Stimulated activated CD4-positive, alpha-beta T cell treated with anti-CD3 and anti-CD28 coated beads, Interleukin-15, amount 100 ng/mL, for 48 hours (primary cell): ENCODE measurements around the gene LRIG2.
"Not testable (repeated sequence)": the region's sequence is repeated elsewhere in the genome, so short reads cannot be mapped to it uniquely, and the experiment has no call there.

Source experiments
- DNase-seq, 2 donors: peaks; one replicate each; pipeline ENCODE4 v3.0.0-alpha.2; 2020; ENCODE audit warnings: low read depth in 2 of 2

Gene LRIG2, protein sequence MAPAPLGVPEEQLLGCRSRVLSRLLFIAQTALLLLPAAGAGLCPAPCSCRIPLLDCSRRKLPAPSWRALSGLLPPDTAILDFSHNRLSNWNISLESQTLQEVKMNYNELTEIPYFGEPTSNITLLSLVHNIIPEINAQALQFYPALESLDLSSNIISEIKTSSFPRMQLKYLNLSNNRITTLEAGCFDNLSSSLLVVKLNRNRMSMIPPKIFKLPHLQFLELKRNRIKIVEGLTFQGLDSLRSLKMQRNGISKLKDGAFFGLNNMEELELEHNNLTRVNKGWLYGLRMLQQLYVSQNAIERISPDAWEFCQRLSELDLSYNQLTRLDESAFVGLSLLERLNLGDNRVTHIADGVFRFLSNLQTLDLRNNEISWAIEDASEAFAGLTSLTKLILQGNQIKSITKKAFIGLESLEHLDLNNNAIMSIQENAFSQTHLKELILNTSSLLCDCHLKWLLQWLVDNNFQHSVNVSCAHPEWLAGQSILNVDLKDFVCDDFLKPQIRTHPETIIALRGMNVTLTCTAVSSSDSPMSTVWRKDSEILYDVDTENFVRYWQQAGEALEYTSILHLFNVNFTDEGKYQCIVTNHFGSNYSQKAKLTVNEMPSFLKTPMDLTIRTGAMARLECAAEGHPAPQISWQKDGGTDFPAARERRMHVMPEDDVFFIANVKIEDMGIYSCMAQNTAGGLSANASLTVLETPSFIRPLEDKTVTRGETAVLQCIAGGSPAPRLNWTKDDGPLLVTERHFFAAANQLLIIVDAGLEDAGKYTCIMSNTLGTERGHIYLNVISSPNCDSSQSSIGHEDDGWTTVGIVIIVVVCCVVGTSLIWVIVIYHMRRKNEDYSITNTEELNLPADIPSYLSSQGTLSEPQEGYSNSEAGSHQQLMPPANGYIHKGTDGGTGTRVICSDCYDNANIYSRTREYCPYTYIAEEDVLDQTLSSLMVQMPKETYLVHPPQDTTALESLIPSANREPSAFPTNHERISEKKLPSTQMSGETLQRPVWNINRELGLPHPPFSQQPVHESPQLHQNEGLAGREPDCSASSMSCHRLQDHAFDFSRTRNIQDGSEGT

DNA sequence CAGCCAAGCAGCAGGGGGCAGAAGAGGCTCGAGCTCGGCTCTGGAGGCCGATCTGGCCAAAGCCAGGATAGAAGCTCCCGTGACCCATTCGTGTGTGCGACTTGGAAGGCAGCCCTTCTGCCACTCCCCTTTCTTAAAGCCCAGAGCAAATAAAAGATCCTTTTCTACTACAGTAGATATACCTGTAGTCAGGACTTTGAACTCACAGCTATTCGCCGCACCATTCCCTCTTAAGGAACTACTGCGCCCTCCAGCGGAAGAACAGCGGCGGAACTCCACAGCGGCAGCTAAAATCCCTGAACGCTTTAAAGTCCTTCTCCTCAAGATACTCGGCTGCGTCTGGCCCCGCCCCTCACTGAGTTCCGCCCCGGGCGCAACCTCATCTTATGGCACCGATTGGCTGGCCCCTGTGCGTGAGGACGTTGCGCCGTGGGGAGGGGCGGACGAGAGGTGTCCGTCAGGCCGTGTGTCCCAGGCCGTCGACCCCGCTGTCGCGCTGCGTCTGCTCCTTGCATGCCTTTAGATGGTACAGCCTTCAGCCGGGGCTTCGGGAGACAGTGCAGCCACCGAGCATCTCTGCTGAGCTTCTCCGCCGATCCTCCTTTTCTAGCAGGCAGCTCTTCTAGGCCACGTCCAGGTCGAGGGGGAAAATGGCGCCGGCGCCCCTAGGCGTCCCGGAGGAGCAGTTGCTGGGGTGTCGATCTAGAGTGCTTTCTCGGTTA, at the start of gene LRIG2:
LRIG2 (plus strand) TSS at position 442 of the 722 bp plus-strand sequence; CDS start at position 651, 209 bp downstream.
- DNase-seq, result peak; percentile 95 to 97

DNA sequence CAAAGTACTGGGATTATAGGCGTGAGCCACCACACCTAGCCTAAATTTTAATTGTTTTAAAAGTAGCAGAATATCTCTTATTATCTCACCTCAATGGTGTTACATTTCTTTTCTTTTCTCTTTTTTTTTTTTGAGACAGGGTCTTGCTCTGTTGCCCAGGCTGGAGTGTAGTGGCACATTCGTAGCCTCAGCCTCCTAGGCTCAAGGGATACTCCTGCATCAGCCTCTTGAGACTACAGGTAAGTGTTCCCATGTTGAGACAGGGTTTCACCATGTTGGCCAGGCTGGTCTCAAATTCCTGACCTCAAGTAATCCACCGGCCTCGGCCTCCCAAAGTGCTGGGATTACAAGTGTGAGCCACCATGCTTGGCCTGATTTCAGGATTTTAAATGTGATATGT, 49.7 kb upstream of the LRIG2 start:
- DNase-seq, result not testable (repeated sequence)

DNA sequence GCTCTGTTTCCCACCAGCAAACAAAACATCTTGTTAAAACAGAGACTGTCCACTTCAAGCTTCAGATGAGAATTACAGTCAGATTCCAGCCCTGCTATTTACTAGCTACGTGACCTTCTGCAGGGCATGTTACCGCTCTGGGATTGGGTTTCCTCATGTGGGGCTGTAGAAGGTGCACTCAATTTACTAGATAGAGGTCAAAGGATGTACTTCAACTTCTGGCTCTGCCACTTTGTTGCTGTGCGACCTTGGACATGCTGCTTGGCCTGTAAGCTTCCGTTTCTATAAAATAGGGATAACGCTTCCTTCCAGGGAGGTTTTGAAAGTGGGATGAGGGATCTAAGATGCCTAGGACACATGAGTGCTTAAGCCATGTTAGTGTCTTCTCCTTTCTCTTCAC, 46.0 kb upstream of the LRIG2 start:
- no peak for DNase-seq

DNA sequence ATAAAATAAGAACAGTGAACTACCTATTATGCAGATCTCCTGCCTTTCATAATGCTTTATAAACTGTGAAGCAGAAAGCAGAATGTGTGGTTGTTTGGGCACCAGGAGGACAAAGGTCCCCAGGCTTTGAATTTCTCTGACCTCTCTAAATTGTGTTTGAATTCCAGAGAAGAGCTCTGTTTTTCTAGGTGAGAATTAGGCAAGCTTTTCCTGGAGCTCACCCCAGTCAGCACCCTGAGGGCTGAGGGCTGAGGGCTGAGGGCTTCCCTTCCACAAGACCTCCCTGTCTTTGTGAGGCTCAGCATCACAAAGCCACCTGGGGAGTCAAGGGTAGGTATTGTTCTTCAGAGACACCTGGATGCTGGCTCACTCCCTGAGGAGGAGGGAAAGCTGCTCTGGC, 45.5 kb upstream of the LRIG2 start:
- DNase-seq, result no peak

DNA sequence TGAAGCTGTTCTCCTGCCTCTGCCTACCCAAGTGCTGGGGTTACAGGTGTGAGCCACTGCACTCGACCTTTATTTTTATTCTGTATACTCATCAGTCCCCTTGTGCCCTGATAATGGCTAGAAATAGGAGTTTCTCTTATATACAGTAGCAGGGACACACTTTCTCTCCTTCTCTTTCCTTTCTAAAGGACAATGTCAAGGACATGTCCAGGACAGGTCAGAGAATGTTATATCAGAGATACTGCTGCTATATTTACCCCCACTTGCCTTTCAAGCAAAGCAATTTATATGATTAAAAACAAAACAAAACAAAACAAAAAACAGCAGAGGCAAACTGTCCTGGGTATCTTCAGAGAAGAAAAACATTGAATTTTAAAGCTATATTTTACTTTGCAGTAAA, 43.2 kb upstream of the LRIG2 start:
- DNase-seq, result no peak

DNA sequence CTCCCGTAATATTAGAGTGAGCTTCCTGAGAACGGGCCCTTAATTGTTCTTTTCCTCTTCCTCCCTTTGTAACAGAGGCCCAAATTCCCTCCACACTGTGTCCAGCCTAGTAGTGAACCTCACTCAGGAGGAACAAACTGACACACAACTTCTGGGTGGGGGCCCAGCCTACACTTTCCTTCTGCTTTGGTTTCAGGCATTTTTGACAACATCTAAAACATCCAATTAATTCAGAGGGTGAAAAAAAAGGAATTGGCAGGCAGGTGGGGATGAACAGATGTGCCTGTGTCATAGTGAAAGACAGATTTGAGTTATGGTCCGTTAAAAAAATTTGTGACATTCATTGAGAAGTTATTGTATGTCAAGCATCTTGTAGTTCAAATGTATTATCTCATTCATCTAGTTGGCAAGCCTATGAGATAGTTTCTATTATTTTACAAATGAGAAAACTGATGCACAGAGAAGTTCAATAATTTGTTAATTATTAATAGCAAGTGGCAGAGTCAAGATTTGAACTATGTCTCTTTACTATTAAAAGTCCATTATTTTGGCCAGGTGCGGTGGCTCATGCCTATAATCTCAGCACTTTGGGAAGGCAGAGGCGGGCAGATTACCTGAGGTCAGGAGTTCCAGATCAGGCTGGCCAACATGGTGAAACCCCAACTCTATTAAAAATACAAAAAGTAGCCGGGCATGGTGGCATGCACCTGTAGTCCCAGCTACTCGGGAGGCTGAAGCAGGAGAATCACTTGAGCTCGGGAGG, 41.6 kb upstream of the LRIG2 start:
- no peak for DNase-seq

DNA sequence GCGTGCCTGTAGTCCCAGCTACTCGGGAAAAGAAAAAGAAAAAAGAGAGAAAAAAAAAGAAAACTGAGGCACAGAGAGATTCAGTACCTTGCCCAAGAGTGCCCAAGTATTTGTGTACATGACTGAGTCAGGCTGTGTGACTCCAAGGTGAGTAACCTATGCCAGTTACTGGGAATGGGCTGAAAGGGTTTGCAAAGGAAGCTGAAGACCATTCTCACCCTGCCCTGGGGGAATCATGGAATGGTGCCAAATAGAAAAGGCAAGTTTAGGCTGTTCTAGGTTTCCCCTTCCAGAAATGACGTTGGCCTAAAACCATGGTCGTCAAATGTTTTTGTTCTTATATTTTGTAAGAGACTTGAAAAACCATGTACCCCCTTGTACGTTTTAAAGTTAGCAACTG, 37.9 kb upstream of the LRIG2 start:
- no peak for DNase-seq

DNA sequence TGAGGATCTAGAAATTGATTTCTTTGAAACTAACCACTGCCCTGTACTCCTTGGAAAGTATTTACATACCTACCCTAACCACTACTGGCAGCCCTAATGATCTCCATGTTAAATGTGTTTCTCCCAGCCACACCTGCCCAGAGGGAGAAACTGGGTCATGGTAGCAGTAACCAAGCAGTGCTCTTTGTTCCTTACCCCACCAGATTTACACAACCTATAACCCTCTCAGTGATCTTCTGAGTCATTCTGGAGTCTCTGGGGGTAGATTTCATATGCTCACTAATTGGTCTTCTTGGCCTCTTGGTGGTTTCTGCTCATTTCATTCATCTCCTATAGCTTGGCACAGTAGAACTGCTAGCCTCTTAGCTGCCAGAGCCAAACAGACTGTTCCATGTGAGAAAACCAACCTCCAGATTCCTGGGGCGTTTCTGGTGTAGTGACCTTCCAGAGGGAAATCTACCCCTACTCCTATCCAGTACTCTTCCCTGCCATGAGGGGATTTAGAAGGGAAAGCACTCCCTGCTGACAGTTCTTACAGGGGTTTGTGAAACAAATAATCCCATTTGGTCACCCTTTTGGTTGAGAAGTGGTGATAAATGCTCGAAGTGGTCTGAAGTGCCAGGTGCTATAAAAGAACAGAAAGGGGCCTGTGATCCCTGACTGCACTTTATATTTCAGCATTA, 36.2 kb upstream of the LRIG2 start:
- no peak for DNase-seq

DNA sequence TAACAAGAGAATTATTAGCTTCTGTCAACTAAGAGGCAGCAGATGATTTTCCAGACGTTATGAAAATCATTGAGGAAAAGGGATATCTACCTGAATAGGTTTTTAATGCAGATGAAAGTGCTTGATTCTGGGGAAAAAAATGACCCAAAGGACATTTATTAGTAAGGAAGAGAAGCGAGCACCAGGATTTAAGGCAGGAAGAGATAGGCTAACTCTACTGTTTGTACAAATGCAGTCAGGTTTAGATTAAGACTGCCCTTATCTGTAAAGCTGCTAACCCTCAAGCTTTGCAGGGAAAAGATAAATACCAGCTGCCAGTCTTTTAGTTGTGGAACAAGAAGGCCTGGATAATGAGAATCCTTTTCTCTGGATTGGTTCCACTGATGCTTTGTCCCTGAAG, 33.0 kb upstream of the LRIG2 start:
- no peak for DNase-seq

DNA sequence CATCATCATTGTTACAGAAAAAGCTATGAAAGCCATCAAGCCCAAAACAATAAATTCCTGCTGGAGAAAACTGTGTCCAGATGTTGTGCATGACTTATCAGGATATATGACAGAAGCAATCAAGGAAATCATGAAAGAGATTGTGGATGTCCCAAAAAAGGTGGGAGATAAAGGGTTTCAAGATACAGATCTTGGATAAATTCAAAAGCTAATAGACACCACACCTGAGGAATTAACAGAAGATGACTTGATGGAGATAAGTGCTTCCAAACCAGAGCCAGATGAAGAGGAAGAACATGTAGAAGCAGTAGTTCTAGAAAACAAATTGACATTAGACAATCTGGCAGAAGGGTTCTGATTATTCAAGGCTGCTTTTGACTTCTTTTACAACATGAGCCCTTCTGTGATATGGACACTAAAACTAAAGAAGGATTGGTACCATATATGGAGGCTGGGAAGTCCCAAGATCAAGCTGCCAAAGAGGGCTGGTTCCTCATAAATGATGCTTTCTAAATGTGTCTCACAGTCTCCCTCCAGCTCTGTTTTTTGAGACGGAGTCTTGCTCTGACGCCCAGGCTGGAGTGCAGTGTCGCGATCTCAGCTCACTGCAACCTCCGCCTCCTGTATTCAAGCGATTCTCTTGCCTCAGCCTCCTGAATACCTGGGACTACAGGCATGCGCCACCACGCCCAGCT, 32.1 kb upstream of the LRIG2 start:
- no peak for DNase-seq

DNA sequence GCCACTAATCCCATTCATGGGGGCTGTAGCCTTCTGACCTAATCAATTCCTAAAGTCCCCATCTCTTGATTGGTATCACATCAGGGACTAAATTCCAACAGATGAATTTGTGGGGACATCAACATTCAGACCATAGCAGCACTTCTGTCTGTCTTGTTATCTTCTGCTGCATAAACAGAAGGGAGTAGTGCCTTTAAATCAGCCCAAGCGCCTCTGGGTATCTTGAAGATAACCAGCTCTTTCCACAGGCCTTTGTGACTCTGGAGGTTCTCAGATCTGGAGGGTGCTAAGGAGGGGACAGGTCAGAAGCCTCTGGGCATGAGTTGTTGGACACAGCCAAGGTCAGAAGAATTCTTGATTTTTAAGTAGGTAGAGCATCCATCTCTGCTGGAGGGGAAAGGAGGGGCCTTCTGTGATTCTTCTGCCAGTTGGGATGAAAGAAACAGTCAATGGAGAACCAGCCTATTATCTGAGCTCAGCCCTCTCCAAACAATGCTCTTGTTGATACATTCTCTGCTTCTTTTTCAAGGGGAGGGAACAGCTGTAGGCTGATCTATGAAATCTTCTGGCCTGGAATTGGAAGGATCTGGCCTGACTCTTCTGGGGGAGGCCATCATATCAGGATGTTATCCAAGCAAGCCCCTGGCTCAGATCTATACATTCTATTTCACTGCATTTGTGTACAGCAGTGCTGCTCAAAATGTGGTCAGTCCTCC, 31.3 kb upstream of the LRIG2 start:
- DNase-seq, result no peak

DNA sequence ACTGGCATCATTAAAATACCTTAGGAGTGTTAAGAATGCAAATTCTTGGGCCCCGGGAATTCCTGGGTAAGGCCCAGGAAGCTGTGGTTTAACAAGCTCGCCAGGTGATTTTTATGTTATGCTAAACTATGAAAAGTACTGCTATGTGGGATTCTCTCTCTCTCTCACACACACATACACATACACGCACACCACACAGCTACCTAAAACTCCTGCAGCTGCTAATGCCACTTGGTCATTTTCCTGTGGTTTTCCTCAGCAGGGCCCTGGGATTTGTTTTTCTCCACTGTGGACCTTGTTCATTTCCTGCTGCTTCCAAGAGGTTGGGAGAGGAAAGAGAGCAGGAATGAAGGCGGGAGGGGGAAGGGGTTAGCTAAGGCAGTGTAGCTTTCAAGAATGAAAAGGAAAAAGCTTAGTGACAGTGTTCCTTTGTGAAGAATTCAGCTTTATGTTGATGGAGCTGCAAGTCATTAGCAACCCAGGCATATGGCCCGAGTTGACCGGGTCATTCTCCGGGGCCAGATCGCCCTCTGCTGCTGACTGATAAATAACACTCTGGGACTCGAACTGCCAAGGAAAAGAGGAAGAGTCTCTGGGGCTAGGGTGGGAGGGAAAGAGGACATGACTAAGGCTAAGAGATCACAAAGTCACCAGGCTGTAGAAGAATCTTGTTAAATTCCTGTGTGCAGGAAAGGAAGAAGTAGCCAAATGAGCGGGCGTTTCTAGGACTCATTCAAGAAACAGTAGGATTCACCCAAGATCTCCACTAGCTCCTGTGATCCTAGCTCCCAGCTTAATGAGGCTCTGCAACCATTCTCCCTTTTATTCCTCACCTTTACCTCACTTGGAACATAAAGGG, 30.5 kb upstream of the LRIG2 start:
- peak in 1 of 2 donors; percentile 4 for DNase-seq

DNA sequence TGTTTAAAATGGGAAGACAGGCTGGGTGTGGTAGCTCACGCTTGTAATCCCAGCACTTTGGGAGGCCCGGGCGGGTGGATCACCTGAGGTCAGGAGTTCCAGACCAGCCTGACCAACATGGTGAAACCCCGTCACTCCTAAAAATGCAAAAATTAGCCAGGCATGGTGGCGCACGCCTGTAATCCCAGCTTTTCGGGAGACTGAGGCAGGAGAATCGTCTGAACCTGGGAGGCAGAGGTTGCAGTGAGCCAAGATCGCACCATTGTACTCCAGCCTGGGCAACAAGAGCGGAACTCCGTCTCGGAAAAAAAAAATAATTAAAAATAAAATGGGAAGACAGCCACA, 29.9 kb upstream of the LRIG2 start:
- not testable (repeated sequence) for DNase-seq

DNA sequence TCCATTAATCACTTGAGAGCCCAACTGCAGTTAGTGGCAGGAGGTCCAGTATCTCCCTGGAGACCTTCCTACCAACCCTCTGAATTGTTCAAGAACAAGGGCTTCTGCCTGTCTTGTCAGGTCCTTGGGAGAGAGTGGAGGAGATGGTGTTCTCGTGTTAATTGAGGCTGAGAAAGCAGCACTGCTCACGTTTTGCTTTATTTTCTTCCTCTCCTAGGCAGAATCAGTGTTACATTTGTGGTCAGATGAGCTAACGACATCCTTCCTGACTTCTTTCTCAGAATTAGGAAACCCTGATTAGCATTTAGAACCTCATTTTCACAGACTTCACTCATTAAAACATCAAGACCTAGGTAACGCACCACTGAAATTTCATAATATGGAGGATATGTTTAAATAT, 26.4 kb upstream of the LRIG2 start:
- no peak for DNase-seq

DNA sequence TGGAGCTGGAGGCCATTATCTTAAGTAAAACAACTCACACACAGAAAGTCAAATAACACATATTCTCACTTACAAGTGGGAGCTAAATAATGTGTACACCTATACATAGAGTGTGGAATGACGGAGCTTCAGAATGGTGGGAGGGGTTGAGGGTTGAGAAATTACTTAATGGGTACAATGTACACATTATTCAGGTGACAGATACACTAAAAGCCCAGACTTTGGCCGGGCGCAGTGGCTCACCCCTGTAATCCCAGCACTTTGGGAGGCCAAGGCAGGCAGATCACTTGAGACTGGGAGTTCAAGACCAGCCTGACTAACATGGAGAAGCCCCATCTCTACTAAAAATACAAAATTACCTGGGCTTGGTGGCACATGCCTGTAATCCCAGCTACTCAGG, 24.9 kb upstream of the LRIG2 start:
- DNase-seq, result no peak

DNA sequence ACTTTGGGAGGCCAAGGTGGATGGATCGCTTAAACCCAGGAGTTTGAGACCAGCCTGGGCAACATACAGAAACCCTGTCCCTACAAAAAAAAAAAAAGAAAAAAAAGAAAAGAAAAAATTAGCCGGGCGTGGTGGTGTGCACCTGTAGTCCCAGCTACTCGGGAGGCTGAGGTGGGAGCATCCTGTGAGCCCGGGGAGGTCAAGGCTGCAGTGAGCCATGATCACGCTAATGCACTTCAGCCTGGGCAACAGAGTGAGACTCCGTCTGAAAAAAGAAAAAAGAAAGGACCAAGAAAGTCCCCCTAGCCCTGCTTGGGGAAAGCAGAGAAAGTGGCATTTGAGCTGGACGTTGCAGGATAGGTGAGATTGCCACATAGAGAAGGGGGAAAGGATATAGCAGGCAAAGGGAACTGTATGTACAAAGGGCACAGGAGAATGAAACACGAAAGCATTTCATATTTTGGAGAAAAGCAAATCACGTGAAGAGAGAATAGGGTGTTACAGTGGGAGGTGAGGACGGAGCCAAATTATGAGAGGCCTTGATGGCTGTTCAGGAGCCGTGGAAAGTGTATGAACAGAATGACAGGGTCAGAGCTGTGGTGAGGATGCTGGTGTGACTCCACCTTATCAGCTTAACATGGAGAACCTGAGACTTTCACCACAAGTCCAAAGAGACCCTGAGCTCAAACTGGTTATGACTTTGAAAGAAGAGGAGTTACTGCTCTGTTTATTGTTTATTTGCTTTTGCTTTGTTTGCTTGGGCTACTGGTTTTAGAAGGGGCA, 19.5 kb upstream of the LRIG2 start:
- no peak for DNase-seq

DNA sequence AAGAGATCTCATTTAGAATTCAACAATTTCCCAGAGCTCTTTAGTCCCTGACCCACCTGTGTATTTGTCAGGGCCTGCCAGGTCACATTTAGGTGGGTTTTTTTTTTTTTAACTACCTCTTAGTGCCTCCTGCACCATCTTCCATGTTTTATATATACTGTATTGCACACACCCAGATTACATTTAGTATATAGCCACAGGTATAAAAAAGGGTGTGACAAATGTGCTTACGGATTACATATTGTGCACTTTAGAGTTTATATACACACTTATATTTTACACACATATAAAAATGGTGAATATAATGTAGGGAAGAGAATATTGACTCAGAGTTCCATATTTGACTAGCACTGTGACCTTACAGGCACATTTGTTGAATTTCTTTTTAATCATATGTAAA, 17.4 kb upstream of the LRIG2 start:
- DNase-seq, result no peak

DNA sequence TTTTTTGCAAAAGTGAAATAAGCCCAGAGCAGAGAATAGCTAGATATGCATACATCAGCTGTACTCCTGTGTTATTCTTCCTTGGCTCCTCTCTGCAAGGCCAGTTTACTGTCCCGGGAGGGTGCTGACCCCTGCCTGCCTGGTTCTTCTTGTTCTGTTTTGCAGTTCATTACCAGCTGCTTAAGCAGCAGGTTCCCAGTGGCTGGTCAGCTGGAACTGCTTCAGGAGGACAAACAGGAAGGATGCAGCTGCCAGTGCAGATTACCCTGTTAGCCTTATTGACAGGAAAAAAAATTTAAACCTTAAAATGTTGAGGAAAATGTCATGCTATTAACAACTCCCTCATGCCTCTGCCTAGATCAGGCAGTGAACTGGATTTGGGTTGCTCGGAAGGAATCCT, 16.0 kb upstream of the LRIG2 start:
- no peak for DNase-seq
